ENCODE data around the gene CST9.

Gene CST9

GRCh38 chr20:23628402-23629016, 22.8 kb upstream of the CST9 start:
- no peak for DNase-seq (ENCODE audit: low read depth)
- H3K4me3 ChIP-seq (ENCODE audit: low read depth, low read length) = no peak overlapping the region
- no peak for TF ChIP-seq CTCF (IDR thresholded peaks at IDR 0.05; ENCODE audit: low read depth, low read length, missing control alignments)

GRCh38 chr20:23627501-23627900, 21.8 kb upstream of the CST9 start:
- no peak for TF ChIP-seq CTCF (IDR thresholded peaks at IDR 0.05; ENCODE audit: low read depth, low read length, missing control alignments)
- H3K4me3 ChIP-seq (ENCODE audit: low read depth, low read length) = no peak overlapping the region
- DNase-seq (ENCODE audit: low read depth) = no peak

GRCh38 chr20:23626040-23626620, 20.4 kb upstream of the CST9 start:
- DNase-seq (ENCODE audit: low read depth) = no peak
- no peak overlapping the region for H3K4me3 ChIP-seq (ENCODE audit: low read depth, low read length)
- TF ChIP-seq CTCF (IDR thresholded peaks at IDR 0.05; ENCODE audit: low read depth, low read length, missing control alignments) = no peak

- DNase-seq (ENCODE audit: low read depth) = no peak
- no peak for TF ChIP-seq CTCF (IDR thresholded peaks at IDR 0.05; ENCODE audit: low read depth, low read length, missing control alignments)
- H3K4me3 ChIP-seq (ENCODE audit: low read depth, low read length) = no peak overlapping the region
Measured at GRCh38 chr20:23625236-23625964, 19.7 kb upstream of the CST9 start.

GRCh38 chr20:23624324-23624691, 18.6 kb upstream of the CST9 start:
- no peak overlapping the region for H3K4me3 ChIP-seq (ENCODE audit: low read depth, low read length)
- TF ChIP-seq CTCF (IDR thresholded peaks at IDR 0.05; ENCODE audit: low read depth, low read length, missing control alignments) = no peak
- DNase-seq (ENCODE audit: low read depth) = no peak

- H3K4me3 ChIP-seq (ENCODE audit: low read depth, low read length) = no peak overlapping the region
- DNase-seq (ENCODE audit: low read depth) = no peak
- TF ChIP-seq CTCF (IDR thresholded peaks at IDR 0.05; ENCODE audit: low read depth, low read length, missing control alignments) = no peak
Measured at GRCh38 chr20:23623666-23624323, 18.1 kb upstream of the CST9 start.
